IMR-90 (cell line): ENCODE results near the gene HIVEP3. TPM values are rescaled to one million over a fixed set of nuclear protein-coding genes. Genes with fewer than 3 reads are reported as not detected.
A peak's percentile ranks its signal among the peaks of the same experiment; 100 is the strongest.

Experiments
- ATAC-seq: fragments of 200-7000 bp; cut with Tn5 transposase; 2 replicates; pipeline ENCODE4 v1.9.1; 2020; ENCODE audit warnings: low read depth, mild to moderate bottlenecking, moderate library complexity
- BruUV-seq: library from RNA; stranded (reverse); fragments of 400-500 nt; replicated peaks from 2 replicates; lab custom pipeline; 2021; lab: Mats Ljungman, UMichigan
- CTCF ChIA-PET: fragments of 300-600 bp; formaldehyde crosslinking; extraction: SDS; loops from one replicate; lab custom pipeline; 2021; ENCODE audit warnings: antibody characterized with exemption; lab: Yijun Ruan, JAX
- POLR2A ChIA-PET: fragments of 300-600 bp; sonication (Branson Sonifier 250); formaldehyde crosslinking; loops from one replicate; lab custom pipeline; 2022; ENCODE audit warnings: antibody characterized with exemption; ENCODE audit not compliant: unreplicated experiment; lab: Charles Lee
- DNase-seq: peaks from one replicate; pipeline ENCODE4 v3.0.0; 2013
- H2AFZ ChIP-seq: replicated peaks from 2 replicates; pipeline ENCODE3; 2013; ENCODE audit warnings: low read length, mild to moderate bottlenecking; ENCODE audit not compliant: poor library complexity
- H2AK5ac ChIP-seq: 2 replicates; pipeline ENCODE4 v1.6.1; 2013; ENCODE audit warnings: low read depth, low read length, inconsistent platforms
- H2AK9ac ChIP-seq: replicated peaks from 2 replicates; pipeline ENCODE3; 2013; ENCODE audit warnings: mild to moderate bottlenecking, low read depth, low read length, moderate library complexity; ENCODE audit not compliant: poor library complexity
- H2BK120ac ChIP-seq: 2 replicates; pipeline ENCODE4 v1.6.1; 2013; ENCODE audit warnings: low read depth, low read length, inconsistent platforms
- H2BK15ac ChIP-seq: 3 replicates; pipeline ENCODE4 v1.6.1; 2013; ENCODE audit warnings: low read depth, low read length, inconsistent platforms
- H2BK20ac ChIP-seq: 2 replicates; pipeline ENCODE4 v1.6.1; 2013; ENCODE audit warnings: low read depth, mild to moderate bottlenecking, inconsistent platforms, low read length, moderate library complexity
- H2BK5ac ChIP-seq: 2 replicates; pipeline ENCODE4 v1.6.1; 2013; ENCODE audit warnings: mild to moderate bottlenecking, low read depth, low read length, inconsistent platforms; ENCODE audit not compliant: poor library complexity, severe bottlenecking
- H3K14ac ChIP-seq: replicated peaks from 2 replicates; pipeline ENCODE4 v1.6.1; 2013; ENCODE audit warnings: low read depth, low read length, inconsistent platforms
- H3K18ac ChIP-seq: 2 replicates; pipeline ENCODE4 v1.6.1; 2013; ENCODE audit warnings: low read depth, low read length, control low read depth
- H3K23ac ChIP-seq: 2 replicates; pipeline ENCODE4 v1.6.1; 2013; ENCODE audit warnings: low read depth, low read length, inconsistent platforms
- H3K27ac ChIP-seq: 2 replicates; pipeline ENCODE4 v1.5.1; 2013; ENCODE audit warnings: mild to moderate bottlenecking, control low read depth, low read length; ENCODE audit not compliant: insufficient read depth
- H3K27me3 ChIP-seq: 2 replicates; pipeline ENCODE4 v1.6.1; 2013; ENCODE audit warnings: low read length; ENCODE audit not compliant: control insufficient read depth, insufficient read depth
- H3K36me3 ChIP-seq: 2 replicates; pipeline ENCODE4 v1.6.1; 2013; ENCODE audit warnings: low read length, mixed read lengths; ENCODE audit not compliant: control insufficient read depth, insufficient read depth
- H3K4ac ChIP-seq: 2 replicates; pipeline ENCODE4 v1.6.1; 2013; ENCODE audit warnings: low read depth, low read length, inconsistent platforms
- H3K4me1 ChIP-seq: 2 replicates; pipeline ENCODE4 v1.6.1; 2013; ENCODE audit warnings: low read length, mixed read lengths; ENCODE audit not compliant: control insufficient read depth, insufficient read depth
- H3K4me2 ChIP-seq: 2 replicates; pipeline ENCODE4 v1.6.1; 2013; ENCODE audit warnings: low read depth, mild to moderate bottlenecking, control low read depth, low read length, moderate library complexity
- H3K4me3 ChIP-seq: 2 replicates; pipeline ENCODE4 v1.5.1; 2013; ENCODE audit warnings: low read depth, mild to moderate bottlenecking, control low read depth, low read length, moderate library complexity; ENCODE audit not compliant: insufficient read depth
- H3K56ac ChIP-seq: 2 replicates; pipeline ENCODE4 v1.6.1; 2013; ENCODE audit warnings: low read length, inconsistent platforms; ENCODE audit not compliant: insufficient read depth; ENCODE audit errors: extremely low read depth
- H3K79me1 ChIP-seq, 2 experiments: 2 replicates each; pipeline ENCODE4 v1.6.1; 2013; ENCODE audit warnings: low read length in 2 of 2, inconsistent platforms in 1 of 2, low read depth in 1 of 2
- H3K9ac ChIP-seq: 2 replicates; pipeline ENCODE4 v1.6.1; 2013; ENCODE audit warnings: low read depth, low read length, control low read depth
- H3K9me1 ChIP-seq: 2 replicates; pipeline ENCODE4 v1.6.1; 2013; ENCODE audit warnings: low read length, inconsistent platforms; ENCODE audit not compliant: insufficient read depth
- H3K9me3 ChIP-seq: 2 replicates; pipeline ENCODE4 v1.6.1; 2013; ENCODE audit warnings: low read length; ENCODE audit not compliant: control insufficient read depth, insufficient read depth
- H4K20me1 ChIP-seq: 2 replicates; pipeline ENCODE4 v1.6.1; 2013; ENCODE audit warnings: low read length, inconsistent platforms; ENCODE audit not compliant: insufficient read depth
- H4K5ac ChIP-seq: 2 replicates; pipeline ENCODE4 v1.6.1; 2013; ENCODE audit warnings: mild to moderate bottlenecking, low read depth, low read length, control low read depth
- H4K8ac ChIP-seq, 2 experiments: 2 replicates each; pipeline ENCODE4 v1.6.1; 2013; ENCODE audit warnings: low read depth in 2 of 2, low read length in 2 of 2, control low read depth in 1 of 2, inconsistent platforms in 1 of 2
- H4K91ac ChIP-seq: 2 replicates; pipeline ENCODE4 v1.6.1; 2013; ENCODE audit warnings: low read depth, low read length, inconsistent platforms; ENCODE audit not compliant: insufficient read depth
- BHLHE40 ChIP-seq: fragments of 150-350 bp; IDR thresholded peaks from 2 replicates; pipeline ENCODE4 v1.6.1; 2016; ENCODE audit warnings: mild to moderate bottlenecking, low read depth, low read length
- CEBPB ChIP-seq: IDR thresholded peaks from 2 replicates; pipeline ENCODE4 v1.6.1; 2012; ENCODE audit warnings: low read depth, low read length, improper control_type of control experiment
- CTCF ChIP-seq: conservative IDR thresholded peaks from 2 replicates; pipeline ENCODE4 v1.5.1; 2012; ENCODE audit warnings: mild to moderate bottlenecking, low read depth, low read length, improper control_type of control experiment
- ELK1 ChIP-seq: fragments of 150-350 bp; IDR thresholded peaks from 2 replicates; pipeline ENCODE4 v1.6.1; 2016; ENCODE audit warnings: low read depth, mild to moderate bottlenecking, low read length, moderate library complexity, borderline replicate concordance
- MAZ ChIP-seq: IDR thresholded peaks from 2 replicates; pipeline ENCODE4 v1.6.1; 2012; ENCODE audit warnings: low read depth, mild to moderate bottlenecking, low read length, improper control_type of control experiment, moderate library complexity, borderline replicate concordance
- MXI1 ChIP-seq: IDR thresholded peaks from 2 replicates; pipeline ENCODE4 v1.6.1; 2012; ENCODE audit warnings: low read depth, mild to moderate bottlenecking, low read length, moderate library complexity, borderline replicate concordance
- NFE2L2 ChIP-seq: fragments of 150-350 bp; IDR thresholded peaks from 2 replicates; pipeline ENCODE4 v1.6.1; 2016; ENCODE audit warnings: low read depth, mild to moderate bottlenecking, low read length
- POLR2A ChIP-seq: IDR thresholded peaks from 2 replicates; pipeline ENCODE4 v1.6.1; 2012; ENCODE audit warnings: mild to moderate bottlenecking, low read depth, low read length
- RCOR1 ChIP-seq: IDR thresholded peaks from 2 replicates; pipeline ENCODE4 v1.6.1; 2012; ENCODE audit warnings: mild to moderate bottlenecking, low read length, improper control_type of control experiment; ENCODE audit not compliant: insufficient replicate concordance
- RFX5 ChIP-seq: IDR thresholded peaks from 2 replicates; pipeline ENCODE4 v1.8.0; 2012; ENCODE audit warnings: low read depth, mild to moderate bottlenecking, low read length, moderate library complexity
- SMC3 ChIP-seq: fragments of 150-350 bp; IDR thresholded peaks from 2 replicates; pipeline ENCODE4 v1.6.1; 2016; ENCODE audit warnings: low read depth, mild to moderate bottlenecking, antibody characterized with exemption, low read length, moderate library complexity
- USF2 ChIP-seq: fragments of 150-350 bp; IDR thresholded peaks from 2 replicates; pipeline ENCODE4 v1.6.1; 2017; ENCODE audit warnings: mild to moderate bottlenecking, antibody characterized with exemption, low read length, low read depth
- WGBS, 2 experiments: methylation state at CpG; one replicate each; pipeline versions ENCODE4 v1.1.5 to v1.1.7; 2013; ENCODE audit warnings: missing lambda C conversion rate in 2 of 2; ENCODE audit not compliant: insufficient read length in 1 of 2; ENCODE audit errors: extremely low coverage in 2 of 2; 5-methylcytosine and 5-hydroxymethylcytosine counted together
- dilution Hi-C: fragments of 300-500 bp; cut with HindIII; formaldehyde crosslinking; loops from one replicate; pipeline ENCODE4 v1.14.3; 2018; ENCODE audit warnings: low sequenced_read_pairs; ENCODE audit not compliant: unreplicated experiment
- in situ Hi-C: fragments of 300-500 bp; cut with MboI; formaldehyde crosslinking; loops from 3 replicates; pipeline ENCODE4 v1.14.3; 2019; ENCODE audit warnings: low sequenced_read_pairs, inconsistent platforms, mixed read lengths
- intact Hi-C: fragments of 100-400 bp; cut with micrococcal nuclease; formaldehyde crosslinking; loops from 2 replicates; pipeline ENCODE4 v1.10.0; 2022
- polyA plus RNA-seq, 3 experiments: library from polyadenylated mRNA; depleted of rRNA; stranded (reverse); fragments of >200 nt; gene quantifications; 2 replicates each; pipeline ENCODE4 v1.2.3, GENCODE V29; 2012; ENCODE audit warnings: low replicate concordance in 1 of 3
- total RNA-seq: library from RNA; depleted of rRNA; stranded (reverse); fragments of >200 nt; gene quantifications from 2 replicates; pipeline ENCODE4 v1.2.3, GENCODE V29; 2012

HIVEP3 gene
- total and polyA plus RNA-seq, 2 of the 4 experiments (the other 2 are of a cell fraction) = 1.4 to 4.0 TPM

GRCh38 chr1:41486371-41487125 lies 432.2 kb downstream of the HIVEP3 start (continued):
- no peak for TF ChIP-seq RCOR1

- H4K8ac ChIP-seq = peak overlapping the region; percentile 38 to 74; a peak in 3 of 4 replicates
- no CpG with 5 or more reads among the region's 4 CpGs for WGBS, 2 experiments
- POLR2A ChIA-PET = no interaction called here
- TF ChIP-seq CTCF (no peak), BHLHE40 (no peak), NFE2L2 (no peak), POLR2A (no peak), MXI1 (no peak), MAZ (no peak), RFX5 (no peak), ELK1 (no peak), RCOR1 (no peak), CEBPB (no peak), USF2 (no peak), SMC3 (no peak)
Measured at GRCh38 chr1:41486053-41486370, 432.7 kb downstream of the HIVEP3 start.

More at GRCh38 chr1:41486053-41486370, 432.7 kb downstream of the HIVEP3 start:
- Histone ChIP-seq H2AK5ac (peak overlapping the region; percentile 78), H3K27ac (peak overlapping the region; percentile 19; the same call in 1 of the 2 replicates), H4K20me1 (no peaks in the 10 kb centered on the region), H2BK15ac (peak overlapping the region; percentile 43; the same call in 2 of the 3 replicates), H4K5ac (peak overlapping the region; percentile 13; the same call in 1 of the 2 replicates), H2AK9ac (peak overlapping the region; percentile 38), H2BK20ac (peak overlapping the region; percentile 48), H3K14ac (peak overlapping the region; percentile 73), H3K18ac (peak overlapping the region; percentile 7; the same call in 1 of the 2 replicates), H3K4me3 (no peak overlapping the region), H2AFZ (peak overlapping the region; percentile 84), H3K4me1 (peaks cover 39% of the 10 kb centered on the region), H3K56ac (no peak overlapping the region), H3K9me1 (peaks cover 23% of the 10 kb centered on the region), H4K91ac (peak overlapping the region; percentile 81; the same call in 1 of the 2 replicates), H2BK120ac (peak overlapping the region; percentile 69), H3K36me3 (no peaks in the 10 kb centered on the region), H3K9me3 (no peaks in the 10 kb centered on the region), H3K9ac (no peak overlapping the region), H2BK5ac (peak overlapping the region; percentile 56), H3K79me1 (no peaks in the 10 kb centered on the region), H3K23ac (no peak overlapping the region), H3K4ac (peak overlapping the region; percentile 74), H3K4me2 (peak overlapping the region; percentile 50; the same call in 1 of the 2 replicates), H3K27me3 (no peaks in the 10 kb centered on the region)
- DNase-seq = no peak
- peak; percentile 6 for ATAC-seq
- in situ Hi-C loops (no loop called here), intact Hi-C loops (no loop called here), dilution Hi-C loops (no loop called here)
- no TSS peak for BruUV-seq
- CTCF ChIA-PET = no interaction called here
